Measurements from ENCODE around the gene PEAK1.
"Not testable (repeated sequence)": the region's sequence is repeated elsewhere in the genome, so short reads cannot be mapped to it uniquely, and the experiment has no call there.

PEAK1 gene

GRCh38 chr15:77309392-77309791 is 110.5 kb downstream of the PEAK1 start:
- no peak for DNase-seq
- no peak for TF ChIP-seq GATA1 (IDR thresholded peaks at IDR 0.05; ENCODE audit: low read depth, low read length)
- no peak for TF ChIP-seq POLR2A (IDR thresholded peaks at IDR 0.05; ENCODE audit: low read length)

- TF ChIP-seq GATA1 (IDR thresholded peaks at IDR 0.05; ENCODE audit: low read depth, low read length): no peak
- TF ChIP-seq POLR2A (IDR thresholded peaks at IDR 0.05; ENCODE audit: low read length): no peak
- peak; percentile 14 to 18 for DNase-seq
Observed at GRCh38 chr15:77305953-77306352, 114.0 kb downstream of the PEAK1 start.

GRCh38 chr15:77296773-77297337 is 123.0 kb downstream of the PEAK1 start:
- TF ChIP-seq POLR2A (IDR thresholded peaks at IDR 0.05; ENCODE audit: low read length): no peak
- no peak for DNase-seq

- DNase-seq: no peak
- no peak for TF ChIP-seq POLR2A (IDR thresholded peaks at IDR 0.05; ENCODE audit: low read length)
- no peak for TF ChIP-seq GATA1 (IDR thresholded peaks at IDR 0.05; ENCODE audit: low read depth, low read length)
Observed at GRCh38 chr15:77295446-77295845, 124.5 kb downstream of the PEAK1 start.

GRCh38 chr15:77292969-77293558 is 126.8 kb downstream of the PEAK1 start:
- TF ChIP-seq GATA1 (IDR thresholded peaks at IDR 0.05; ENCODE audit: low read depth, low read length): no peak
- no peak for TF ChIP-seq POLR2A (IDR thresholded peaks at IDR 0.05; ENCODE audit: low read length)
- DNase-seq: peak; percentile 50 to 81

GRCh38 chr15:77291107-77291506 is 128.8 kb downstream of the PEAK1 start:
- TF ChIP-seq POLR2A (IDR thresholded peaks at IDR 0.05; ENCODE audit: low read length): no peak
- TF ChIP-seq GATA1 (IDR thresholded peaks at IDR 0.05; ENCODE audit: low read depth, low read length): no peak
- DNase-seq: no peak

GRCh38 chr15:77287385-77287784 is 132.5 kb downstream of the PEAK1 start:
- TF ChIP-seq GATA1 (IDR thresholded peaks at IDR 0.05; ENCODE audit: low read depth, low read length): no peak
- TF ChIP-seq POLR2A (IDR thresholded peaks at IDR 0.05; ENCODE audit: low read length): no peak
- DNase-seq: no peak

- DNase-seq: no peak
- TF ChIP-seq POLR2A (IDR thresholded peaks at IDR 0.05; ENCODE audit: low read length) (no peak), GATA1 (IDR thresholded peaks at IDR 0.05; ENCODE audit: low read depth, low read length) (no peak)
Observed at GRCh38 chr15:77285057-77285997, 134.6 kb downstream of the PEAK1 start.

GRCh38 chr15:77282333-77282732 is 137.6 kb downstream of the PEAK1 start:
- DNase-seq: no peak
- TF ChIP-seq GATA1 (IDR thresholded peaks at IDR 0.05; ENCODE audit: low read depth, low read length) (no peak), POLR2A (IDR thresholded peaks at IDR 0.05; ENCODE audit: low read length) (no peak)

- no peak for TF ChIP-seq POLR2A (IDR thresholded peaks at IDR 0.05; ENCODE audit: low read length)
- no peak for DNase-seq
Observed at GRCh38 chr15:77276943-77277342, 143.0 kb downstream of the PEAK1 start.

GRCh38 chr15:77276096-77276495 is 143.8 kb downstream of the PEAK1 start:
- TF ChIP-seq GATA1 (IDR thresholded peaks at IDR 0.05; ENCODE audit: low read depth, low read length) (no peak), POLR2A (IDR thresholded peaks at IDR 0.05; ENCODE audit: low read length) (no peak)
- no peak for DNase-seq

- DNase-seq: not testable (repeated sequence)
Observed at GRCh38 chr15:77273136-77273535, 146.8 kb downstream of the PEAK1 start.

- no peak for TF ChIP-seq GATA1 (IDR thresholded peaks at IDR 0.05; ENCODE audit: low read depth, low read length)
- no peak for TF ChIP-seq POLR2A (IDR thresholded peaks at IDR 0.05; ENCODE audit: low read length)
- DNase-seq: no peak
Observed at GRCh38 chr15:77266708-77267386, 153.1 kb downstream of the PEAK1 start.

GRCh38 chr15:77255385-77255784 is 164.5 kb downstream of the PEAK1 start:
- TF ChIP-seq GATA1 (IDR thresholded peaks at IDR 0.05; ENCODE audit: low read depth, low read length) (no peak), POLR2A (IDR thresholded peaks at IDR 0.05; ENCODE audit: low read length) (no peak)
- no peak for DNase-seq

Measured in erythroblast (primary cell).